Tibial artery (tissue), 4 donors: ENCODE results near the gene FUT1.

Source experiments
- DNase-seq, 2 donors: peaks; one replicate each; pipeline ENCODE4 v3.0.0-alpha.2; 2019
- H3K27ac ChIP-seq, 2 donors: fragments of 200-600 bp; sonication (generic) in 1 of 2; 1 replicate in 1 of 2; 2 replicates in 1 of 2; pipeline ENCODE4 v1.5.1; 2018 to 2019; ENCODE audit warnings: mild to moderate bottlenecking in 1 of 2
- H3K27me3 ChIP-seq, 2 donors: fragments of 200-600 bp; sonication (generic) in 1 of 2; one replicate each; pipeline versions ENCODE4 v1.5.1 to v1.6.0; 2016 to 2019
- H3K36me3 ChIP-seq, 3 donors: fragments of 200-600 bp; sonication (generic) in 2 of 3; one replicate each; pipeline ENCODE4 v1.5.1; 2016 to 2019; ENCODE audit warnings: mild to moderate bottlenecking in 2 of 3
- H3K4me1 ChIP-seq, 4 donors: fragments of 200-600 bp; sonication (generic) in 2 of 4; 1 replicate in 3 of 4; 2 replicates in 1 of 4; pipeline ENCODE4 v1.5.1; 2016 to 2019
- H3K4me3 ChIP-seq, 2 donors: fragments of 200-600 bp; sonication (generic) in 1 of 2; 1 replicate in 1 of 2; 2 replicates in 1 of 2; pipeline ENCODE4 v1.5.1; 2018 to 2019; ENCODE audit warnings: mild to moderate bottlenecking in 2 of 2
- H3K9me3 ChIP-seq, 3 donors: fragments of 200-600 bp; sonication (generic) in 1 of 3; one replicate each; pipeline ENCODE4 v1.5.1; 2016 to 2019
- CTCF ChIP-seq, 2 experiments: fragments of 200-600 bp in 1 of 2; fragments of 450-650 bp in 1 of 2; IDR thresholded peaks; one replicate each; pipeline ENCODE4 v1.5.1; 2017 to 2019; ENCODE audit warnings: antibody characterized with exemption in 2 of 2, mild to moderate bottlenecking in 1 of 2, moderate library complexity in 1 of 2
- intact Hi-C: fragments of 100-400 bp; cut with DNase I; formaldehyde crosslinking; loops from one replicate; pipeline ENCODE4 v1.15.0; 2023; ENCODE audit warnings: low total_unique reads

The FUT1 gene

GRCh38 chr19:48741129-48741999 lies 11.1 kb downstream of the FUT1 start:
- peak overlapping the region in 1 of 2 donors; percentile 8 for H3K4me3 ChIP-seq
- no peak for DNase-seq
- TF ChIP-seq CTCF (IDR thresholded peaks at IDR 0.05) = no peak

GRCh38 chr19:48740164-48740972 lies 12.1 kb downstream of the FUT1 start, which contains the start of gene RASIP1:
TSS of gene RASIP1 (minus strand) at chr19:48740610. CDS start at chr19:48740282, 328 bp downstream.
- TF ChIP-seq CTCF (IDR thresholded peaks at IDR 0.05) = no peak
- peaks cover 0 to 7% of the 10 kb centered on the region in 2 donors for H3K27me3 ChIP-seq
- intact Hi-C loops = loop anchor here (5.0 kb wide), 1 partner anchor 63 kb away; no protein-coding TSS in a partner anchor
- peaks cover 0 to 25% (median 14%) of the 10 kb centered on the region in 4 donors for H3K4me1 ChIP-seq
- peak within 1 kb of the TSS; percentile 34 to 42 for H3K27ac ChIP-seq
- no peak for DNase-seq
- no peaks in the 10 kb centered on the region for H3K36me3 ChIP-seq
- H3K4me3 ChIP-seq = peak within 1 kb of the TSS; percentile 50 to 66
- H3K9me3 ChIP-seq = no peaks in the 10 kb centered on the region

More at GRCh38 chr19:48741129-48741999, 11.1 kb downstream of the FUT1 start:
- intact Hi-C loops = loop anchor here (5.0 kb wide), 1 partner anchor 64 kb away; no protein-coding TSS in a partner anchor
- Histone ChIP-seq H3K9me3 (no peaks in the 10 kb centered on the region), H3K36me3 (no peaks in the 10 kb centered on the region), H3K4me1 (peaks cover 0 to 25% (median 14%) of the 10 kb centered on the region in 4 donors), H3K27ac (no peak overlapping the region), H3K27me3 (peaks cover 0 to 11% of the 10 kb centered on the region in 2 donors)

GRCh38 chr19:48739404-48740163 lies 12.9 kb downstream of the FUT1 start:
- peaks cover 0 to 14% of the 10 kb centered on the region in 2 donors for H3K27me3 ChIP-seq
- intact Hi-C loops = loop anchor here (5.0 kb wide), 1 partner anchor 62 kb away; no protein-coding TSS in a partner anchor
- no peaks in the 10 kb centered on the region for H3K9me3 ChIP-seq
- no peak for TF ChIP-seq CTCF (IDR thresholded peaks at IDR 0.05)
- peak overlapping the region; percentile 50 to 66 for H3K4me3 ChIP-seq
- no peaks in the 10 kb centered on the region for H3K36me3 ChIP-seq
- H3K4me1 ChIP-seq = peaks cover 0 to 25% (median 14%) of the 10 kb centered on the region in 4 donors
- no peak for DNase-seq
- H3K27ac ChIP-seq = peak overlapping the region; percentile 34 to 42

- intact Hi-C loops = no loop called here
- DNase-seq = peak; percentile 83 to 91
- H3K27ac ChIP-seq = peak overlapping the region; percentile 34 to 42
- H3K4me3 ChIP-seq = peak overlapping the region; percentile 50 to 66
- no peaks in the 10 kb centered on the region for H3K9me3 ChIP-seq
- peaks cover 0 to 25% (median 14%) of the 10 kb centered on the region in 4 donors for H3K4me1 ChIP-seq
- TF ChIP-seq CTCF (IDR thresholded peaks at IDR 0.05) = peak; percentile 15 to 36
- H3K27me3 ChIP-seq = peaks cover 0 to 15% of the 10 kb centered on the region in 2 donors
- H3K36me3 ChIP-seq = no peaks in the 10 kb centered on the region
These were observed 13.7 kb downstream of the FUT1 start for GRCh38 chr19:48738557-48739403.
